Midbrain (tissue), 1 donor: ENCODE measurements around the gene LRRC18.

ENCODE experiments used
- DNase-seq: peaks from one replicate; lab custom pipeline; 2025; lab: John Stamatoyannopoulos, UW

Gene LRRC18

GRCh38 chr10:48880016-48880705 is 59.5 kb downstream of the LRRC18 start:
- no peak for DNase-seq

DNA sequence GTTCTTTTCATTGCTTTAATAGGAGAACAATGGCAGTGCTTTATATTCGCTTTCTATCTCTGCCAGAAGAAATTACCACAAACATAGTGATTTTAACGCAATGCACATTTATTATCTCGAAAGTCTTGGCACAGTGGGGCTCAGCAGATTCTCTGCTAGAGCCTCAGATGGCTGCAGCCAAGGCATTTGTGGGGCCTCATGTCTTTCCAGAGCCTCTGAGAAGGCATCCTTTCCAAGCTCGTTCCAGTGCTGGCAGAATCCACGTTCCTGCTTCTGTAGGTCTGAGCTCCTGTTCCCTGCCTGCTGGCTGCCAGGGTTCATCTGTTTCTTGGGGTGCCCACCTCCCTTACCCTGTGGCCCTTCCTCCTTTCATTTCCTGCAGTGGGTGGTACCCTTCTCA is 60.2 kb downstream of the LRRC18 start:
- no peak for DNase-seq

- no peak for DNase-seq
Measured at GRCh38 chr10:48878091-48878490, 61.5 kb downstream of the LRRC18 start.

GRCh38 chr10:48872234-48872633 is 67.4 kb downstream of the LRRC18 start:
- no peak for DNase-seq
